ENCODE data around the gene AFAP1. TPM values are rescaled to one million over a fixed set of nuclear protein-coding genes. Genes with fewer than 3 reads are reported as not detected.

AFAP1 gene
- total RNA-seq, 2 experiments from 2014 or later, result not detected

GRCh38 chr4:7839856-7840255, 99.8 kb downstream of the AFAP1 start:
- DNase-seq (ENCODE audit: low spot score), result no peak
- no peak for TF ChIP-seq EZH2phosphoT487 (IDR thresholded peaks at IDR 0.05; ENCODE audit: borderline replicate concordance, low read depth, low read length)
- no peak for TF ChIP-seq CTCF (conservative IDR thresholded peaks at IDR 0.05; ENCODE audit: low read length)
- no peaks in the 10 kb centered on the region for H3K36me3 ChIP-seq (ENCODE audit: insufficient read depth, low read length)
- H3K9me2 ChIP-seq (ENCODE audit: insufficient read depth, low read length), result no peaks in the 10 kb centered on the region
- H3K4me2 ChIP-seq (ENCODE audit: low read length), result no peak overlapping the region
- H3K4me1 ChIP-seq (ENCODE audit: insufficient read depth, low read length, poor library complexity, severe bottlenecking), result no peaks in the 10 kb centered on the region
- H3K79me2 ChIP-seq (ENCODE audit: insufficient read depth, low read depth, low read length), result no peaks in the 10 kb centered on the region
- no peaks in the 10 kb centered on the region for H4K20me1 ChIP-seq (ENCODE audit: insufficient read depth, low read length)
- no TSS peak for BruUV-seq (replicated peaks)
- POLR2A ChIA-PET, result no interaction called here
- no peak overlapping the region for H2AFZ ChIP-seq (ENCODE audit: low read length)
- intact Hi-C loops (cut with micrococcal nuclease; ENCODE audit: unreplicated experiment), result no loop called here
- H3K4me3 ChIP-seq (ENCODE audit: low read depth, low read length, poor library complexity, severe bottlenecking), result no peak overlapping the region
- CTCF ChIA-PET (ENCODE audit: unreplicated experiment), result no interaction called here
- H3K27ac ChIP-seq (ENCODE audit: low read depth, low read length, poor library complexity, severe bottlenecking), result no peak overlapping the region
- no peaks in the 10 kb centered on the region for H3K9me3 ChIP-seq (ENCODE audit: low read length)

- Histone ChIP-seq H3K36me3 (ENCODE audit: insufficient read depth, low read length) (no peaks in the 10 kb centered on the region), H3K79me2 (ENCODE audit: insufficient read depth, low read depth, low read length) (no peaks in the 10 kb centered on the region), H3K4me1 (ENCODE audit: insufficient read depth, low read length, poor library complexity, severe bottlenecking) (no peaks in the 10 kb centered on the region), H3K4me3 (ENCODE audit: low read depth, low read length, poor library complexity, severe bottlenecking) (no peak overlapping the region), H4K20me1 (ENCODE audit: insufficient read depth, low read length) (no peaks in the 10 kb centered on the region), H3K9me3 (ENCODE audit: low read length) (no peaks in the 10 kb centered on the region), H3K27ac (ENCODE audit: low read depth, low read length, poor library complexity, severe bottlenecking) (no peak overlapping the region), H3K4me2 (ENCODE audit: low read length) (no peak overlapping the region), H2AFZ (ENCODE audit: low read length) (no peak overlapping the region), H3K9me2 (ENCODE audit: insufficient read depth, low read length) (no peaks in the 10 kb centered on the region)
- ChIA-PET CTCF (ENCODE audit: unreplicated experiment) (no interaction called here), POLR2A (no interaction called here)
- TF ChIP-seq EZH2phosphoT487 (IDR thresholded peaks at IDR 0.05; ENCODE audit: borderline replicate concordance, low read depth, low read length), result no peak
- no peak for TF ChIP-seq CTCF (conservative IDR thresholded peaks at IDR 0.05; ENCODE audit: low read length)
- no peak for DNase-seq (ENCODE audit: low spot score)
- intact Hi-C loops (cut with micrococcal nuclease; ENCODE audit: unreplicated experiment), result no loop called here
- no TSS peak for BruUV-seq (replicated peaks)
These were observed 101.4 kb downstream of the AFAP1 start for GRCh38 chr4:7838136-7838782.

GRCh38 chr4:7837597-7838135, 102.0 kb downstream of the AFAP1 start:
- no TSS peak for BruUV-seq (replicated peaks)
- Histone ChIP-seq H3K4me3 (ENCODE audit: low read depth, low read length, poor library complexity, severe bottlenecking) (no peak overlapping the region), H4K20me1 (ENCODE audit: insufficient read depth, low read length) (no peaks in the 10 kb centered on the region), H3K27ac (ENCODE audit: low read depth, low read length, poor library complexity, severe bottlenecking) (no peak overlapping the region), H2AFZ (ENCODE audit: low read length) (no peak overlapping the region), H3K79me2 (ENCODE audit: insufficient read depth, low read depth, low read length) (no peaks in the 10 kb centered on the region), H3K36me3 (ENCODE audit: insufficient read depth, low read length) (no peaks in the 10 kb centered on the region), H3K4me2 (ENCODE audit: low read length) (no peak overlapping the region), H3K9me2 (ENCODE audit: insufficient read depth, low read length) (no peaks in the 10 kb centered on the region), H3K4me1 (ENCODE audit: insufficient read depth, low read length, poor library complexity, severe bottlenecking) (no peaks in the 10 kb centered on the region), H3K9me3 (ENCODE audit: low read length) (no peaks in the 10 kb centered on the region)
- CTCF ChIA-PET (ENCODE audit: unreplicated experiment), result no interaction called here
- DNase-seq (ENCODE audit: low spot score), result no peak
- POLR2A ChIA-PET, result no interaction called here
- intact Hi-C loops (cut with micrococcal nuclease; ENCODE audit: unreplicated experiment), result no loop called here
- TF ChIP-seq CTCF (conservative IDR thresholded peaks at IDR 0.05; ENCODE audit: low read length), result no peak
- TF ChIP-seq EZH2phosphoT487 (IDR thresholded peaks at IDR 0.05; ENCODE audit: borderline replicate concordance, low read depth, low read length), result no peak
